HepG2 (cell line): ENCODE measurements around the gene LIME1. TPM values are rescaled to one million over a fixed set of nuclear protein-coding genes. Genes with fewer than 3 reads are reported as not detected.

Experiments
- ATAC-seq: fragments of 200-7000 bp; cut with Tn5 transposase; 3 replicates; pipeline ENCODE4 v1.9.1; 2020; ENCODE audit warnings: mild to moderate bottlenecking, moderate library complexity
- BruUV-seq: library from RNA; stranded (reverse); fragments of 400-500 nt; replicated peaks from 2 replicates; lab custom pipeline; 2021; lab: Mats Ljungman, UMichigan
- CTCF ChIA-PET: fragments of 300-600 bp; formaldehyde crosslinking; extraction: SDS; loops from one replicate; lab custom pipeline; 2021; ENCODE audit warnings: low total read pairs, inconsistent platforms, low intra/inter-chr PET ratio; lab: Yijun Ruan, JAX
- POLR2A ChIA-PET: fragments of 350-600 bp; sonication (Branson Sonifier 250); formaldehyde crosslinking; loops from one replicate; lab custom pipeline; 2020; ENCODE audit warnings: antibody characterized with exemption, inconsistent platforms; lab: Yijun Ruan, JAX
- DNase-seq: peaks from one replicate; pipeline ENCODE4 v3.0.0-alpha.2; 2015; ENCODE audit warnings: low spot score
- FAIRE-seq: peaks from 3 replicates; lab custom pipeline; 2011; peaks lifted over from hg19 to GRCh38; lab: Jason Lieb, UNC
- H2AFZ ChIP-seq: one replicate; pipeline ENCODE4 v1.6.1; 2011; ENCODE audit warnings: low read length, inconsistent platforms
- H3K27ac ChIP-seq: fragments of 300-600 bp; 3 replicates; pipeline ENCODE4 v1.8.0; 2011; ENCODE audit warnings: mixed run types, mild to moderate bottlenecking, mixed read lengths, low read length, inconsistent platforms; ENCODE audit not compliant: insufficient read depth; ENCODE audit errors: extremely low read length
- H3K27me3 ChIP-seq, 2 experiments: fragments of 200-600 bp in 1 of 2; 2 replicates in 1 of 2; 3 replicates in 1 of 2; pipeline versions ENCODE4 v1.6.0 to v1.8.0; 2011; ENCODE audit warnings: low read length in 2 of 2, mild to moderate bottlenecking in 2 of 2, moderate library complexity in 2 of 2, inconsistent platforms in 1 of 2; ENCODE audit not compliant: insufficient read depth in 2 of 2, control insufficient read depth in 1 of 2
- H3K36me3 ChIP-seq, 2 experiments: fragments of 200-600 bp in 1 of 2; replicated peaks in 1 of 2; 2 replicates in 1 of 2; 3 replicates in 1 of 2; pipeline versions ENCODE4 v1.5.1 to v1.8.0; 2011; ENCODE audit warnings: low read length in 2 of 2, inconsistent platforms in 1 of 2; ENCODE audit not compliant: insufficient read depth in 2 of 2, control insufficient read depth in 1 of 2
- H3K4me1 ChIP-seq: 2 replicates; pipeline ENCODE4 v1.5.1; 2012; ENCODE audit warnings: low read length, inconsistent platforms; ENCODE audit not compliant: insufficient read depth
- H3K4me2 ChIP-seq: 2 replicates; pipeline ENCODE4 v1.6.0; 2011; ENCODE audit warnings: low read depth, low read length, inconsistent platforms
- H3K4me3 ChIP-seq, 3 experiments: fragments of 200-600 bp in 1 of 3; sonication (generic), shearing (Covaris generic) in 1 of 3; replicated peaks in 1 of 3; 2 replicates each; pipeline ENCODE4 v1.5.1; 2011 to 2016; ENCODE audit warnings: low read length in 3 of 3, inconsistent platforms in 2 of 3, low read depth in 2 of 3, mild to moderate bottlenecking in 2 of 3, control low read depth in 1 of 3, mixed read lengths in 1 of 3; ENCODE audit not compliant: insufficient read depth in 1 of 3
- H3K79me2 ChIP-seq: one replicate; pipeline ENCODE4 v1.6.1; 2011; ENCODE audit warnings: low read length, inconsistent platforms; ENCODE audit not compliant: insufficient read depth
- H3K9ac ChIP-seq: 2 replicates; pipeline ENCODE4 v1.6.0; 2011; ENCODE audit warnings: mild to moderate bottlenecking, low read depth, low read length, inconsistent platforms; ENCODE audit not compliant: insufficient read depth
- H3K9me3 ChIP-seq: 2 replicates; pipeline ENCODE4 v1.5.1; 2012; ENCODE audit warnings: mild to moderate bottlenecking, low read length
- H4K20me1 ChIP-seq: 2 replicates; pipeline ENCODE4 v1.6.0; 2011; ENCODE audit warnings: inconsistent platforms, mild to moderate bottlenecking, low read length, moderate library complexity; ENCODE audit not compliant: insufficient read depth
- AGO1 ChIP-seq: fragments of 200-400 bp; formaldehyde crosslinking; IDR thresholded peaks from 2 replicates; pipeline ENCODE4 v1.6.1; 2017; ENCODE audit warnings: mild to moderate bottlenecking, low read depth, low read length, moderate library complexity; ENCODE audit not compliant: poor library complexity, severe bottlenecking
- BORCS8-MEF2B ChIP-seq: sonication (generic); formaldehyde crosslinking; IDR thresholded peaks from 2 replicates; pipeline ENCODE4 v1.8.0; 2022; ENCODE audit warnings: mild to moderate bottlenecking, missing genetic modification reagents
- CHCHD3 ChIP-seq: sonication (generic); formaldehyde crosslinking; IDR thresholded peaks from 2 replicates; pipeline ENCODE4 v1.8.0; 2022; ENCODE audit warnings: mild to moderate bottlenecking, missing genetic modification reagents, moderate library complexity
- HES4 ChIP-seq: sonication (generic); formaldehyde crosslinking; IDR thresholded peaks from 2 replicates; pipeline ENCODE4 v1.9.0; 2021; ENCODE audit warnings: mild to moderate bottlenecking, missing genetic modification reagents, borderline replicate concordance
- HOXA7 ChIP-seq: sonication (generic); formaldehyde crosslinking; IDR thresholded peaks from 2 replicates; pipeline ENCODE4 v1.8.1; 2022; ENCODE audit warnings: mild to moderate bottlenecking, missing genetic modification reagents, moderate library complexity
- KDM3A ChIP-seq: IDR thresholded peaks from 2 replicates; pipeline ENCODE4 v1.6.1; 2018; ENCODE audit warnings: low read depth, missing compliant biosample characterization
- PCBP1 ChIP-seq: fragments of 200-400 bp; formaldehyde crosslinking; IDR thresholded peaks from 2 replicates; pipeline ENCODE4 v1.6.1; 2017; ENCODE audit warnings: mild to moderate bottlenecking, low read depth, low read length, borderline replicate concordance
- RAD51 ChIP-seq: fragments of 450-650 bp; IDR thresholded peaks from 2 replicates; pipeline ENCODE4 v1.6.1; 2016; ENCODE audit warnings: borderline replicate concordance
- SKIL ChIP-seq: sonication (generic); formaldehyde crosslinking; IDR thresholded peaks from 2 replicates; pipeline ENCODE4 v1.8.0; 2022; ENCODE audit warnings: missing genetic modification reagents, mild to moderate bottlenecking, moderate library complexity, borderline replicate concordance
- SRSF1 ChIP-seq: fragments of 200-400 bp; formaldehyde crosslinking; optimal IDR thresholded peaks from 2 replicates; pipeline ENCODE3; 2017; ENCODE audit warnings: mild to moderate bottlenecking, low read depth, low read length, moderate library complexity
- ZBTB38 ChIP-seq: sonication (generic); formaldehyde crosslinking; IDR thresholded peaks from 2 replicates; pipeline ENCODE4 v1.5.1; 2020; ENCODE audit warnings: mild to moderate bottlenecking, missing genetic modification reagents
- ZNF33B ChIP-seq: sonication (generic); formaldehyde crosslinking; IDR thresholded peaks from 2 replicates; pipeline ENCODE4 v1.5.1; 2020; ENCODE audit warnings: mild to moderate bottlenecking, missing genetic modification reagents
- ZNF501 ChIP-seq: sonication (generic); formaldehyde crosslinking; IDR thresholded peaks from 2 replicates; pipeline ENCODE4 v1.5.1; 2020; ENCODE audit warnings: mild to moderate bottlenecking, moderate library complexity, missing genetic modification reagents
- ZNF629 ChIP-seq: sonication (generic); formaldehyde crosslinking; conservative IDR thresholded peaks from 2 replicates; pipeline ENCODE4 v1.5.0; 2020; ENCODE audit warnings: missing genetic modification reagents
- ZNF674 ChIP-seq: sonication (generic); formaldehyde crosslinking; IDR thresholded peaks from 2 replicates; pipeline ENCODE4 v1.5.0; 2020; ENCODE audit warnings: low read depth, mild to moderate bottlenecking, missing genetic modification reagents
- ZNF761 ChIP-seq: sonication (generic); formaldehyde crosslinking; conservative IDR thresholded peaks from 2 replicates; pipeline ENCODE4 v1.4.0; 2020; ENCODE audit warnings: mild to moderate bottlenecking, missing genetic modification reagents
- WGBS: methylation state at CpG from one replicate; pipeline ENCODE4 v1.1.6; 2017; ENCODE audit warnings: low lambda C conversion rate; 5-methylcytosine and 5-hydroxymethylcytosine counted together
- in situ Hi-C: cut with HindIII; loops from 2 replicates; pipeline ENCODE4 v1.10.0; 2017; ENCODE audit warnings: low pct_unique_long_range_greater_than_20kb; ENCODE audit not compliant: extremely low pct_ligation_motif_present
- intact Hi-C: fragments of 100-400 bp; cut with micrococcal nuclease; formaldehyde crosslinking; loops from one replicate; pipeline ENCODE4 v1.10.0; 2022; ENCODE audit not compliant: unreplicated experiment
- polyA plus RNA-seq, 8 experiments: library from polyadenylated mRNA; depleted of rRNA in 3 of 8; stranded (reverse) in 7 of 8; unstranded in 1 of 8; fragments of >200 nt; fragmentation: Illumina TruSeq in 4 of 8; extraction: Trizol in 4 of 8; gene quantifications; 2 replicates each; pipeline versions ENCODE4 v1.2.1 to v1.2.3, GENCODE V29; 2011 to 2016; ENCODE audit warnings: low read depth in 4 of 8, missing spikeins in 1 of 8, mixed read lengths in 1 of 8; ENCODE audit not compliant: insufficient read depth in 1 of 8
- total RNA-seq, 5 experiments: library from RNA; depleted of rRNA; stranded (reverse); fragments of >200 nt; fragmentation: Illumina TruSeq; extraction: Trizol; gene quantifications; 2 replicates each; pipeline ENCODE4 v1.2.3, GENCODE V29; 2016; ENCODE audit warnings: low read depth in 1 of 5
- TF ChIP-seq, protein P1 (sequence below): sonication (generic); formaldehyde crosslinking; IDR thresholded peaks from 2 replicates; pipeline ENCODE4 v1.5.0; 2020; ENCODE audit warnings: mild to moderate bottlenecking, missing genetic modification reagents
- TF ChIP-seq, protein P2 (sequence below): sonication (generic); formaldehyde crosslinking; IDR thresholded peaks from 2 replicates; pipeline ENCODE4 v1.5.0; 2020; ENCODE audit warnings: mild to moderate bottlenecking, missing genetic modification reagents

The LIME1 gene
- total and polyA plus RNA-seq, 2 of the 13 experiments (the other 11 are each of a cell fraction or from before 2014, with no cell fraction given): 13.0 to 61.5 TPM

DNA sequence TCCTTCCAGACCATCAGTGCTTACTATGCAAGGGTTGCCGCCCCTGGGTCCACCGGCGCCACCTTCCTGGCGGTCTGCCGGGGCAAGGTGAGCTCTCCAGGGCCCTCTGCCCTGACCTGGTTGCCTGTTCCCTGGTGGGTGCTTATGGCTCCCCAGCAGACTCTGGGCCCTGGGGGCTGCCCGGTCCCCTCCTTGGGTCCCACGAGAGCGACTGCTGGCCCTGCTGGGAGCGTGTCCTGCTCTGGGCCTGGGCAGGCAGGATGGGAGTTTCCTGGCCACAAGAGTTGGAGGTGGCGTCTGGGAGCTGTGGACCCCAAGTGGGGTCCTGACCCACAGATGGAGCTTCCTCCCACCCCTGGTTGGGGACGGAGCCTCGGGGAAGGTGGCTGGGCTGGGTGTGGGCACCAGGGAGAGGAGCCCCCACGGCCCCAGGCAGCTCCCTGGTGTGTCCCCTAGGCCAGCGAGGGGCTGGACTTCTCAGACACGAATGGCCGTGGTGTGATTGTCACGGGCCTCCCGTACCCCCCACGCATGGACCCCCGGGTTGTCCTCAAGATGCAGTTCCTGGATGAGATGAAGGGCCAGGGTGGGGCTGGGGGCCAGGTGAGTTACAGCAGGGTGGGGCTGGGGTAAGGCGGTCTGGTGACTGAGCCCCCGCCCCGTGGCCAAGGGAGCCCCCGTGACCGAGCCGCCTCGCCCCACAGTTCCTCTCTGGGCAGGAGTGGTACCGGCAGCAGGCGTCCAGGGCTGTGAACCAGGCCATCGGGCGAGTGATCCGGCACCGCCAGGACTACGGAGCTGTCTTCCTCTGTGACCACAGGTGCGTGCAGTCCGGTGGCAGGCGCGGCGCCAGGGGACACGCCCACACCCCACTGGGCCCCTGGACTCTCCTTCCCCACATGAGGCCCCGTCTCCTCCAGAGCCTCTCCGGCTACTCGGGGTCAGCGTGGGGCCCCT is 47.1 kb upstream of the LIME1 start:
- Histone ChIP-seq H3K4me3 (no peak overlapping the region), H3K9me3 (no peaks in the 10 kb centered on the region), H2AFZ (no peak overlapping the region), H3K4me1 (no peaks in the 10 kb centered on the region), H3K27me3 (no peaks in the 10 kb centered on the region), H3K4me2 (no peak overlapping the region), H3K79me2 (no peaks in the 10 kb centered on the region), H4K20me1 (no peaks in the 10 kb centered on the region; the same call in 1 of the 2 replicates), H3K36me3 (peaks cover 3 to 4% of the 10 kb centered on the region in 2 experiments; a peak in 3 of 5 replicates), H3K9ac (no peak overlapping the region), H3K27ac (no peak overlapping the region)
- FAIRE-seq (no peak), ATAC-seq (no peak), DNase-seq (no peak)
- no TSS peak for BruUV-seq
- intact Hi-C loops (no loop called here), in situ Hi-C loops (no loop called here)
- ChIA-PET CTCF (no interaction called here), POLR2A (no interaction called here)
- 96% methylated on average over 28 of the region's 44 CpGs for whole genome bisulfite sequencing
- TF ChIP-seq KDM3A: peak; percentile 5; the same call in 1 of the 2 replicates
- no peak for TF ChIP-seq ZNF33B (CRISPR knock-in tag)
- TF ChIP-seq PCBP1: 0 out of 2 replicates have a peak, but pooled peaks have one; percentile 68
- no peak for TF ChIP-seq ZNF674 (CRISPR knock-in tag)
- TF ChIP-seq ZNF629 (CRISPR knock-in tag): no peak
- no peak for TF ChIP-seq RAD51
- no peak for TF ChIP-seq ZNF501 (CRISPR knock-in tag)
- TF ChIP-seq, protein P1, sequence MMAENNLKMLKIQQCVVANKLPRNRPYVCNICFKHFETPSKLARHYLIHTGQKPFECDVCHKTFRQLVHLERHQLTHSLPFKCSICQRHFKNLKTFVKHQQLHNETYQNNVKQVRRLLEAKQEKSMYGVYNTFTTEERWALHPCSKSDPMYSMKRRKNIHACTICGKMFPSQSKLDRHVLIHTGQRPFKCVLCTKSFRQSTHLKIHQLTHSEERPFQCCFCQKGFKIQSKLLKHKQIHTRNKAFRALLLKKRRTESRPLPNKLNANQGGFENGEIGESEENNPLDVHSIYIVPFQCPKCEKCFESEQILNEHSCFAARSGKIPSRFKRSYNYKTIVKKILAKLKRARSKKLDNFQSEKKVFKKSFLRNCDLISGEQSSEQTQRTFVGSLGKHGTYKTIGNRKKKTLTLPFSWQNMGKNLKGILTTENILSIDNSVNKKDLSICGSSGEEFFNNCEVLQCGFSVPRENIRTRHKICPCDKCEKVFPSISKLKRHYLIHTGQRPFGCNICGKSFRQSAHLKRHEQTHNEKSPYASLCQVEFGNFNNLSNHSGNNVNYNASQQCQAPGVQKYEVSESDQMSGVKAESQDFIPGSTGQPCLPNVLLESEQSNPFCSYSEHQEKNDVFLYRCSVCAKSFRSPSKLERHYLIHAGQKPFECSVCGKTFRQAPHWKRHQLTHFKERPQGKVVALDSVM: no peak
- TF ChIP-seq ZNF761 (CRISPR knock-in tag): no peak
- TF ChIP-seq SKIL (CRISPR knock-in tag): no peak
- no peak for TF ChIP-seq HOXA7 (CRISPR knock-in tag)
- peak; percentile 94 for TF ChIP-seq AGO1
- TF ChIP-seq HES4 (CRISPR knock-in tag): 0 out of 2 replicates have a peak, but pooled peaks have one; percentile 8
- TF ChIP-seq BORCS8-MEF2B (CRISPR knock-in tag): no peak
- no peak for TF ChIP-seq SRSF1
- TF ChIP-seq, protein P2, sequence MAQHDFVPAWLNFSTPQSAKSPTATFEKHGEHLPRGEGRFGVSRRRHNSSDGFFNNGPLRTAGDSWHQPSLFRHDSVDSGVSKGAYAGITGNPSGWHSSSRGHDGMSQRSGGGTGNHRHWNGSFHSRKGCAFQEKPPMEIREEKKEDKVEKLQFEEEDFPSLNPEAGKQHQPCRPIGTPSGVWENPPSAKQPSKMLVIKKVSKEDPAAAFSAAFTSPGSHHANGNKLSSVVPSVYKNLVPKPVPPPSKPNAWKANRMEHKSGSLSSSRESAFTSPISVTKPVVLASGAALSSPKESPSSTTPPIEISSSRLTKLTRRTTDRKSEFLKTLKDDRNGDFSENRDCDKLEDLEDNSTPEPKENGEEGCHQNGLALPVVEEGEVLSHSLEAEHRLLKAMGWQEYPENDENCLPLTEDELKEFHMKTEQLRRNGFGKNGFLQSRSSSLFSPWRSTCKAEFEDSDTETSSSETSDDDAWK (CRISPR knock-in tag): no peak
- no peak for TF ChIP-seq ZBTB38 (CRISPR knock-in tag)
- TF ChIP-seq CHCHD3 (CRISPR knock-in tag): 0 out of 2 replicates have a peak, but pooled peaks have one; percentile 22
